Lung (tissue), 12 donors: ENCODE results near the gene HNMT. TPM values are rescaled to one million over a fixed set of nuclear protein-coding genes. Genes with fewer than 3 reads are reported as not detected.

Experiments
- ATAC-seq: fragments of 200-7000 bp; cut with Tn5 transposase; one replicate; pipeline ENCODE4 v1.9.1; 2020; ENCODE audit warnings: moderate number of reproducible peaks; ENCODE audit not compliant: insufficient read depth, low FRiP score
- DNase-seq, 3 donors: peaks; one replicate each; pipeline ENCODE4 v3.0.0-alpha.2; 2013 to 2017
- H3K27ac ChIP-seq, 2 donors: one replicate each; pipeline ENCODE4 v1.5.1; 2013; ENCODE audit warnings: mild to moderate bottlenecking in 2 of 2, moderate library complexity in 2 of 2, control low read depth in 1 of 2, inconsistent platforms in 1 of 2, low read depth in 1 of 2, low read length in 1 of 2
- H3K27me3 ChIP-seq, 3 donors: one replicate each; pipeline ENCODE4 v1.5.1; 2013; ENCODE audit warnings: low read length in 2 of 3; ENCODE audit not compliant: control insufficient read depth in 3 of 3, insufficient read depth in 3 of 3
- H3K36me3 ChIP-seq, 4 donors: one replicate each; pipeline ENCODE4 v1.5.1; 2013; ENCODE audit warnings: low read length in 4 of 4, mild to moderate bottlenecking in 1 of 4, moderate library complexity in 1 of 4; ENCODE audit not compliant: control insufficient read depth in 4 of 4, insufficient read depth in 4 of 4
- H3K4me1 ChIP-seq, 5 donors: one replicate each; pipeline ENCODE4 v1.5.1; 2013; ENCODE audit warnings: low read length in 5 of 5, mild to moderate bottlenecking in 2 of 5, moderate library complexity in 1 of 5; ENCODE audit not compliant: control insufficient read depth in 5 of 5, insufficient read depth in 5 of 5
- H3K4me3 ChIP-seq: one replicate; pipeline ENCODE4 v1.5.1; 2013; ENCODE audit warnings: mild to moderate bottlenecking, control low read depth, moderate library complexity
- H3K9ac ChIP-seq, 2 donors: one replicate each; pipeline ENCODE4 v1.5.1; 2013; ENCODE audit warnings: low read length in 2 of 2, control low read depth in 1 of 2; ENCODE audit not compliant: insufficient read depth in 1 of 2
- H3K9me3 ChIP-seq, 4 donors: one replicate each; pipeline ENCODE4 v1.5.1; 2013; ENCODE audit warnings: low read length in 3 of 4, mild to moderate bottlenecking in 1 of 4, moderate library complexity in 1 of 4; ENCODE audit not compliant: control insufficient read depth in 4 of 4, insufficient read depth in 3 of 4
- whole genome bisulfite sequencing, 2 donors: extraction: QIAGEN DNeasy Blood & Tissue Kit; methylation state at CpG; one replicate each; pipeline ENCODE4 v1.1.7; 2013; 5-methylcytosine and 5-hydroxymethylcytosine counted together
- polyA plus RNA-seq, 2 donors: library from polyadenylated mRNA; stranded (reverse); fragments of 200-250 nt; gene quantifications; one replicate each; pipeline ENCODE4 v1.2.1, GENCODE V29; 2013
- total RNA-seq, 2 donors: library from RNA; depleted of rRNA in 1 of 2; stranded (reverse); fragments of >200 nt in 1 of 2; gene quantifications; one replicate each; pipeline ENCODE4 v1.2.1, GENCODE V29; 2014 to 2021
- TF ChIP-seq, protein P1 (sequence below): IDR thresholded peaks from 2 replicates; pipeline ENCODE4 v1.5.1; 2012; ENCODE audit warnings: mild to moderate bottlenecking; ENCODE audit errors: control extremely low read depth, extremely low read depth
- donor health status: control.
- donor health status: control.
- donor health status: Bipolar disorder and iron deficiency.
- donor health status: healthy.
- donor health status: DM: yes; HTN: yes; CAD: no.

Gene HNMT
- total and polyA plus RNA-seq, 4 donors: 45.9 to 135 (median 77.0) TPM

DNA sequence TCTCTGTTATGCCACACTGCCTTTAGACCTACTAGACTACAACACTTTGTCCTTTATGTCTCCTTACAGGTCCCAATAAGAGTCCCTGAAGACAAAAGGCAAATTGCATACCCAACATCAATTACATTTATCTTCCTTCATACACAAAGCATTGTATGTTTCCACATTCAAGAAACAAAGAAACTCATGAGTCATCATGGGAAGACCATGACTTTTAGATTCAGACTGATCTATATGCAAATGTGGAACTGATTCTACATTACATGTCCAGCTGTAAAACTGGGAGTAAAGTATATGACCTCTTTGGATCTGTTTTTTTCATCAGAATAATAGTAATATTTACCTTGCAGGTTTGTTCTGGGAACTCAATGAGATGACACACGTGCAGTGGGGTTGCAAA is 25.2 kb upstream of the HNMT start:
- no peaks in the 10 kb centered on the region for H3K9me3 ChIP-seq
- no peak overlapping the region for H3K9ac ChIP-seq
- H3K4me1 ChIP-seq: peaks cover 0 to 48% (median 17%) of the 10 kb centered on the region in 5 donors
- no peaks in the 10 kb centered on the region for H3K27me3 ChIP-seq
- no peak overlapping the region for H3K27ac ChIP-seq
- DNase-seq (no peak), ATAC-seq (no peak)
- TF ChIP-seq, protein P1, sequence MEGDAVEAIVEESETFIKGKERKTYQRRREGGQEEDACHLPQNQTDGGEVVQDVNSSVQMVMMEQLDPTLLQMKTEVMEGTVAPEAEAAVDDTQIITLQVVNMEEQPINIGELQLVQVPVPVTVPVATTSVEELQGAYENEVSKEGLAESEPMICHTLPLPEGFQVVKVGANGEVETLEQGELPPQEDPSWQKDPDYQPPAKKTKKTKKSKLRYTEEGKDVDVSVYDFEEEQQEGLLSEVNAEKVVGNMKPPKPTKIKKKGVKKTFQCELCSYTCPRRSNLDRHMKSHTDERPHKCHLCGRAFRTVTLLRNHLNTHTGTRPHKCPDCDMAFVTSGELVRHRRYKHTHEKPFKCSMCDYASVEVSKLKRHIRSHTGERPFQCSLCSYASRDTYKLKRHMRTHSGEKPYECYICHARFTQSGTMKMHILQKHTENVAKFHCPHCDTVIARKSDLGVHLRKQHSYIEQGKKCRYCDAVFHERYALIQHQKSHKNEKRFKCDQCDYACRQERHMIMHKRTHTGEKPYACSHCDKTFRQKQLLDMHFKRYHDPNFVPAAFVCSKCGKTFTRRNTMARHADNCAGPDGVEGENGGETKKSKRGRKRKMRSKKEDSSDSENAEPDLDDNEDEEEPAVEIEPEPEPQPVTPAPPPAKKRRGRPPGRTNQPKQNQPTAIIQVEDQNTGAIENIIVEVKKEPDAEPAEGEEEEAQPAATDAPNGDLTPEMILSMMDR: no peak
- WGBS, 2 donors: 83 to 93% methylated on average over 1 of the region's 1 CpG
- H3K4me3 ChIP-seq: no peak overlapping the region
- H3K36me3 ChIP-seq: no peaks in the 10 kb centered on the region

DNA sequence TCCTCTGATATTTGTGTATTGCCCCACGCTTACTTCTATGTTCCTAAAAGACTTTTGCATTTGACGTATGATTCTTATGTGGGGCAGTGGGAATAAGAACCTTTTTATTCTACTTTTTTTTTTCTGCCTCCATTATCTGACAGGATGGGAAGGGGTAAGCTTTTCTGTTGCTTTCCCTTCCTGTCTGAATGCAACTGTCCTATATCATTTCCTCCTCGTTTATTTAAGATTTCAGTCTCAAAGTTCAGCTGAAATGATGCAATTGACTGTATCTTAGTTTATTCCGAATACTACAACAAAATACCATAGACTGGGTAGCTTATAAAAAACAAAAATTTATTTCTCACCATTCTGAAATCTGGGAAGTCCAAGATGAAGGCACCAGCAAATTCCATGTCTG is 24.1 kb upstream of the HNMT start:
- TF ChIP-seq, protein P1: no peak
- no peaks in the 10 kb centered on the region for H3K27me3 ChIP-seq
- 80 to 85% methylated on average over 4 of the region's 4 CpGs for WGBS, 2 donors
- no peak for ATAC-seq
- H3K36me3 ChIP-seq: no peaks in the 10 kb centered on the region
- no peaks in the 10 kb centered on the region for H3K9me3 ChIP-seq
- peak in 2 of 3 donors; percentile 79 to 90 for DNase-seq
- no peak overlapping the region for H3K27ac ChIP-seq
- H3K4me1 ChIP-seq: peaks cover 0 to 48% (median 17%) of the 10 kb centered on the region in 5 donors
- H3K4me3 ChIP-seq: no peak overlapping the region
- no peak overlapping the region for H3K9ac ChIP-seq

DNA sequence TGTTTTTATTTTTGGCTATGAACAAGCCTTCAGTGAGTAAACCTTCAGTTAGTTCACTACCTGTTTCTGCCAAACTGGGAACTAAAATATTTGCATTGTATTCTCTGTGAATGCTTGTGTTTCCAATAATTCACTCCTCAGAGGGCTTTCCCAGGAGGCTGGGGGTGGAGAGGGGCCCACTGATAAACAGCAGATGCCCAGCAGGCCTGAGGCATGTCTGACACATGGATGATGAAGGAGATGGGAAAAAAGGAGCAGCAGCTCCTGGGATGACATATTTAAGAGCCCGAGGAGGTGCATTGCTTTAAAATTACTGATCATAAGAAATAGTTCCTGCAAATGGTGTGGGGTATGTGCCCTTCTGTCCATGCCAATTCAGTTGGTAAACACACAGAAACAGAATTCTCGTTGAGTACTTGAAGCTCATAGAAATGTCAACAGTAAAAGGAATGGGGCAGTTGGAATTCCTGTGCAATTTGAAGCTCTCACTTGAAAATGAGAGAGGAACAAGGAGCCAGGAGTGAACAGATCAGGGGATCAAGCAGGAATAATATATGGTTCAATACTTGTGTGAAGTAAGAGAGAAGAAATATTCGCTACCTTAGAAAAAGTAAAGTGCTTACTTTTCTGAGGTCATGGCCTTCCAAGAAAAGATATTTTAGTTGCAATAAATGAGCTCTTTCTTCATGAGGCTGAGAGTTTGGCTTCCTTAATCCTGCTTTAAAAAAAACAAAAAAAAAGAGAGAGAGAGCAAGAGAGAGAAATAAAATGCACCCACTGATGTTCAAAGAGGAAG is 22.0 kb upstream of the HNMT start:
- Histone ChIP-seq H3K9me3 (no peaks in the 10 kb centered on the region), H3K9ac (no peak overlapping the region), H3K27me3 (no peaks in the 10 kb centered on the region), H3K4me3 (no peak overlapping the region), H3K27ac (peak overlapping the region in 1 of 2 donors; percentile 47), H3K4me1 (peaks cover 0 to 38% (median 14%) of the 10 kb centered on the region in 5 donors), H3K36me3 (no peaks in the 10 kb centered on the region)
- DNase-seq: peak in 2 of 3 donors; percentile 50 to 55
- 49 to 71% methylated on average over 3 of the region's 3 CpGs for WGBS, 2 donors
- TF ChIP-seq, protein P1: no peak
- peak; percentile 12 for ATAC-seq
